GM12878 (cell line): ENCODE data around the gene ACKR1. TPM values are rescaled to one million over a fixed set of nuclear protein-coding genes. Genes with fewer than 3 reads are reported as not detected.
A peak's percentile ranks its signal among the peaks of the same experiment; 100 is the strongest.

Source experiments
- ATAC-seq: fragments of 200-7000 bp; cut with Tn5 transposase; 3 replicates; pipeline ENCODE4 v1.9.1; 2020; ENCODE audit warnings: mild to moderate bottlenecking, moderate library complexity
- Bru-seq: library from RNA; stranded (reverse); fragments of 400-500 nt; gene quantifications from one replicate; lab custom pipeline; 2021; lab: Mats Ljungman, UMichigan
- BruChase-seq, 2 experiments: library from RNA; stranded (reverse); fragments of 400-500 nt; gene quantifications; one replicate each; lab custom pipeline; 2021; lab: Mats Ljungman, UMichigan
- BruUV-seq: library from RNA; stranded (reverse); fragments of 400-500 nt; replicated peaks from 2 replicates; lab custom pipeline; 2021; lab: Mats Ljungman, UMichigan
- CTCF ChIA-PET: fragments of 300-600 bp; sonication (Branson Sonifier 250); formaldehyde crosslinking; extraction: SDS; loops from one replicate; lab custom pipeline; 2021; ENCODE audit warnings: inconsistent platforms; lab: Yijun Ruan, JAX
- POLR2A ChIA-PET: fragments of 350-600 bp; formaldehyde crosslinking; extraction: SDS; loops from one replicate; lab custom pipeline; 2021; ENCODE audit warnings: inconsistent platforms; lab: Charles Lee
- RAD21 ChIA-PET: fragments of 300-600 bp; sonication (Branson Sonifier 250); formaldehyde crosslinking; loops from one replicate; lab custom pipeline; 2023; ENCODE audit warnings: antibody characterized with exemption; ENCODE audit not compliant: unreplicated experiment; lab: Charles Lee
- SMC1A ChIA-PET: fragments of 300-600 bp; sonication (Branson Sonifier 250); formaldehyde crosslinking; loops from one replicate; lab custom pipeline; 2023; ENCODE audit not compliant: unreplicated experiment, uncharacterized antibody; lab: Charles Lee
- DNase-seq: peaks from one replicate; pipeline ENCODE4 v3.0.0-alpha.2; 2011; ENCODE audit warnings: low read depth, low spot score
- FAIRE-seq: peaks from 3 replicates; lab custom pipeline; 2011; peaks lifted over from hg19 to GRCh38; lab: Jason Lieb, UNC
- H2AFZ ChIP-seq: 2 replicates; pipeline ENCODE4 v1.6.0; 2011; ENCODE audit warnings: low read depth, low read length, control low read depth; ENCODE audit not compliant: control insufficient read depth
- H3K27ac ChIP-seq: 2 replicates; pipeline ENCODE4 v1.5.1; 2011; ENCODE audit warnings: control low read depth; ENCODE audit not compliant: control insufficient read depth, insufficient read depth
- H3K27me3 ChIP-seq, 2 experiments: replicated peaks in 1 of 2; 2 replicates each; pipeline versions ENCODE4 v1.6.0 to v1.6.1; 2011; ENCODE audit warnings: low read length in 1 of 2; ENCODE audit not compliant: control insufficient read depth in 2 of 2, insufficient read depth in 2 of 2
- H3K36me3 ChIP-seq, 2 experiments: 2 replicates each; pipeline ENCODE4 v1.5.1; 2011; ENCODE audit warnings: low read length in 1 of 2; ENCODE audit not compliant: control insufficient read depth in 2 of 2, insufficient read depth in 2 of 2
- H3K4me1 ChIP-seq: 2 replicates; pipeline ENCODE4 v1.6.1; 2011; ENCODE audit warnings: mild to moderate bottlenecking, low read length, moderate library complexity, mixed read lengths; ENCODE audit not compliant: control insufficient read depth, insufficient read depth
- H3K4me2 ChIP-seq: 2 replicates; pipeline ENCODE4 v1.6.0; 2011; ENCODE audit warnings: control low read depth; ENCODE audit not compliant: control insufficient read depth, insufficient read depth
- H3K4me3 ChIP-seq: fragments of 200-600 bp; sonication (generic); 2 replicates; pipeline ENCODE4 v1.5.1; 2016
- H3K79me2 ChIP-seq: 2 replicates; pipeline ENCODE4 v1.6.0; 2011; ENCODE audit warnings: low read length; ENCODE audit not compliant: control insufficient read depth, insufficient read depth
- H3K9ac ChIP-seq: 2 replicates; pipeline ENCODE4 v1.8.0; 2011; ENCODE audit warnings: low read length, control low read depth, mixed read lengths; ENCODE audit not compliant: control insufficient read depth, insufficient read depth
- H3K9me3 ChIP-seq: replicated peaks from 3 replicates; pipeline ENCODE4 v1.5.1; 2011; ENCODE audit warnings: mild to moderate bottlenecking, low read length; ENCODE audit not compliant: control insufficient read depth, insufficient read depth
- H4K20me1 ChIP-seq: 2 replicates; pipeline ENCODE4 v1.6.0; 2011; ENCODE audit not compliant: control insufficient read depth, insufficient read depth
- ATF7 ChIP-seq: fragments of 450-650 bp; IDR thresholded peaks from 2 replicates; pipeline ENCODE4 v1.6.1; 2016; ENCODE audit warnings: low read depth, mild to moderate bottlenecking
- CHD1 ChIP-seq: IDR thresholded peaks from 2 replicates; pipeline ENCODE4 v1.6.1; 2012; ENCODE audit warnings: low read depth, low read length, improper control_type of control experiment
- IKZF1 ChIP-seq: fragments of 450-650 bp; conservative IDR thresholded peaks from 2 replicates; pipeline ENCODE4 v1.6.1; 2017; ENCODE audit warnings: antibody characterized with exemption, mild to moderate bottlenecking
- WGBS: methylation state at CpG from one replicate; pipeline ENCODE4 v1.1.6; 2016; ENCODE audit warnings: low lambda C conversion rate; ENCODE audit not compliant: insufficient replicate concordance, insufficient coverage; ENCODE audit errors: missing lambda C conversion rate; 5-methylcytosine and 5-hydroxymethylcytosine counted together
- in situ Hi-C: fragments of 300-500 bp; cut with MboI; formaldehyde crosslinking; loops from 9 replicates; pipeline ENCODE4 v1.14.3; 2018; ENCODE audit warnings: mixed read lengths
- intact Hi-C: fragments of 100-400 bp; cut with micrococcal nuclease; formaldehyde crosslinking; loops from one replicate; pipeline ENCODE4 v1.14.2; 2022; ENCODE audit not compliant: unreplicated experiment
- long read RNA-seq, 2 experiments: library from polyadenylated mRNA; unstranded; transcript quantifications; one replicate each; pipeline ENCODE4 v2.0.0, GENCODE V29; 2019 to 2020
- polyA minus RNA-seq, 3 experiments: library from RNA; depleted of rRNA, polyadenylated mRNA; stranded (reverse); fragments of >200 nt; gene quantifications; 2 replicates each; pipeline ENCODE4 v1.2.3, GENCODE V29; 2011
- polyA plus RNA-seq, 11 experiments: library from polyadenylated mRNA; depleted of rRNA in 4 of 11; unstranded in 6 of 11; stranded (reverse) in 5 of 11; fragments of >200 nt; fragmentation: Nextera tagmentation in 4 of 11; fragmentation: Illumina TruSeq in 1 of 11; extraction: Ambion mirVana in 4 of 11; extraction: Trizol in 1 of 11; gene quantifications; 1 replicate in 1 of 11; 2 replicates in 10 of 11; pipeline versions ENCODE4 v1.2.1 to v1.2.3, GENCODE V29; 2011 to 2016; ENCODE audit warnings: inconsistent platforms in 2 of 11, missing spikeins in 2 of 11, low read depth in 1 of 11
- total RNA-seq, 4 experiments: library from RNA; depleted of rRNA in 3 of 4; stranded (reverse); fragments of >200 nt in 3 of 4; fragmentation: Illumina TruSeq in 1 of 4; extraction: Trizol in 1 of 4; gene quantifications; 2 replicates each; pipeline versions ENCODE4 v1.2.1 to v1.2.3, GENCODE V29; 2013 to 2021
- TF ChIP-seq, protein P1 (sequence below): fragments of 450-650 bp; IDR thresholded peaks from 2 replicates; pipeline ENCODE4 v1.6.1; 2017; ENCODE audit warnings: low read depth, mild to moderate bottlenecking, moderate library complexity

The ACKR1 gene, protein sequence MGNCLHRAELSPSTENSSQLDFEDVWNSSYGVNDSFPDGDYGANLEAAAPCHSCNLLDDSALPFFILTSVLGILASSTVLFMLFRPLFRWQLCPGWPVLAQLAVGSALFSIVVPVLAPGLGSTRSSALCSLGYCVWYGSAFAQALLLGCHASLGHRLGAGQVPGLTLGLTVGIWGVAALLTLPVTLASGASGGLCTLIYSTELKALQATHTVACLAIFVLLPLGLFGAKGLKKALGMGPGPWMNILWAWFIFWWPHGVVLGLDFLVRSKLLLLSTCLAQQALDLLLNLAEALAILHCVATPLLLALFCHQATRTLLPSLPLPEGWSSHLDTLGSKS
- total RNA-seq (2013; cell fraction: nucleolus; rRNA removed): not detected in 2 replicates
- total RNA-seq (2014; rRNA removed) (0.06 and 0.38 TPM in 2 replicates), total RNA-seq (2014; rRNA removed; fragmentation: Illumina TruSeq; extraction: Trizol) (0.09 and 0.14 TPM in 2 replicates), total RNA-seq (2021) (0.35 and 0.38 TPM in 2 replicates), polyA plus RNA-seq (2011; rRNA removed) (0.58 and 0.99 TPM in 2 replicates), polyA plus RNA-seq (2014; fragmentation: Illumina TruSeq; extraction: Trizol) (0.16 TPM in 1 of 2 replicates, not detected in the other), polyA plus RNA-seq (2014; fragmentation: Nextera tagmentation; extraction: Ambion mirVana) (under 1 TPM in 1 of 2 experiments, not detected in 1; 0.62 TPM), polyA plus RNA-seq (2014; rRNA removed) (0.18 and 0.19 TPM in 2 replicates), polyA plus RNA-seq (2016; fragmentation: Nextera tagmentation; extraction: Ambion mirVana) (1 to 10 TPM; 1.4 to 1.8 TPM), polyA minus RNA-seq (2011; rRNA and poly(A)+ RNA removed) (1.2 TPM in 2 replicates), Bru-seq, nascent RNA (percentile 33 among the genes with signal in this experiment), BruChase-seq, experiment 1, labeled RNA remaining after a 6-hour chase (percentile 46 among the genes with signal in this experiment), BruChase-seq, experiment 2, labeled RNA remaining after a 2-hour chase (percentile 38 among the genes with signal in this experiment)
- polyA plus RNA-seq (2011; ENCODE audit: low read depth): 1.5 TPM
- 1.5 and 1.6 TPM in 2 replicates for polyA plus RNA-seq (2011; cell fraction: cytosol; rRNA removed)
- 1.6 and 2.1 TPM in 2 replicates for polyA plus RNA-seq (2011; cell fraction: nucleus; rRNA removed)
- polyA plus RNA-seq (2012): 1.3 and 1.7 TPM in 2 replicates
- not detected in 2 replicates for polyA minus RNA-seq (2011; cell fraction: cytosol; rRNA and poly(A)+ RNA removed)
- polyA minus RNA-seq (2011; cell fraction: nucleus; rRNA and poly(A)+ RNA removed): 0.85 and 1.3 TPM in 2 replicates
- long read RNA-seq, experiment 1: 0 reads
- long read RNA-seq, experiment 2, partial matches to known transcripts: 0 of 3 reads
- long read RNA-seq, experiment 2, other reads (novel, unspliced or antisense): 0 of 3 reads

- no peak within 1 kb of the TSS for H3K4me3 ChIP-seq
- no peaks in the 10 kb centered on the region for H3K79me2 ChIP-seq
- DNase-seq: no peak
- no peaks in the 10 kb centered on the region for H4K20me1 ChIP-seq
- no peaks in the 10 kb centered on the region for H3K9me3 ChIP-seq
- ChIA-PET POLR2A (no interaction called here), CTCF (interaction anchor here (0.8 to 11.1 kb wide), 7 partner anchors 8 to 686 kb away, joined by 3 to 236 read pairs (median 4); no protein-coding TSS in a partner anchor), SMC1A (interaction anchor here (1.2 to 1.3 kb wide), 2 partner anchors 9 to 72 kb away, joined by 3 to 5 read pairs; no protein-coding TSS in a partner anchor), RAD21 (no interaction called here)
- in situ Hi-C loops (no loop called here), intact Hi-C loops (no loop called here)
- TF ChIP-seq CHD1 (no peak), IKZF1 (peak; percentile 23; the same call in 1 of the 2 replicates), ATF7 (no peak)
- TF ChIP-seq, protein P1, sequence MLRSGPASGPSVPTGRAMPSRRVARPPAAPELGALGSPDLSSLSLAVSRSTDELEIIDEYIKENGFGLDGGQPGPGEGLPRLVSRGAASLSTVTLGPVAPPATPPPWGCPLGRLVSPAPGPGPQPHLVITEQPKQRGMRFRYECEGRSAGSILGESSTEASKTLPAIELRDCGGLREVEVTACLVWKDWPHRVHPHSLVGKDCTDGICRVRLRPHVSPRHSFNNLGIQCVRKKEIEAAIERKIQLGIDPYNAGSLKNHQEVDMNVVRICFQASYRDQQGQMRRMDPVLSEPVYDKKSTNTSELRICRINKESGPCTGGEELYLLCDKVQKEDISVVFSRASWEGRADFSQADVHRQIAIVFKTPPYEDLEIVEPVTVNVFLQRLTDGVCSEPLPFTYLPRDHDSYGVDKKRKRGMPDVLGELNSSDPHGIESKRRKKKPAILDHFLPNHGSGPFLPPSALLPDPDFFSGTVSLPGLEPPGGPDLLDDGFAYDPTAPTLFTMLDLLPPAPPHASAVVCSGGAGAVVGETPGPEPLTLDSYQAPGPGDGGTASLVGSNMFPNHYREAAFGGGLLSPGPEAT: 0 out of 2 replicates have a peak, but pooled peaks have one; percentile 38
- ATAC-seq: peak; percentile 30
- no peaks in the 10 kb centered on the region for H3K36me3 ChIP-seq
- H3K4me1 ChIP-seq: 0 out of 2 replicates have a peak, but pooled peaks cover 12% of the 10 kb centered on the region
- no peak within 1 kb of the TSS for H3K9ac ChIP-seq
- H3K4me2 ChIP-seq: 0 out of 2 replicates have a peak within 1 kb of the TSS, but pooled peaks have one; percentile 33
- no peak within 1 kb of the TSS for H2AFZ ChIP-seq
- FAIRE-seq: no peak
- BruUV-seq: no TSS peak
- WGBS: 35% methylated on average over 13 of the region's 13 CpGs
- H3K27ac ChIP-seq: peak within 1 kb of the TSS; percentile 31
- peaks cover 0 to 2% of the 10 kb centered on the region in 2 experiments; a peak in 2 of 4 replicates for H3K27me3 ChIP-seq
These were observed at the start of gene ACKR1 for GRCh38 chr1:159204161-159205141. TSS of gene ACKR1 (plus strand) at chr1:159204875. CDS start at chr1:159204960, 85 bp downstream.
